Measurements from ENCODE around the gene KAT7.

DNA sequence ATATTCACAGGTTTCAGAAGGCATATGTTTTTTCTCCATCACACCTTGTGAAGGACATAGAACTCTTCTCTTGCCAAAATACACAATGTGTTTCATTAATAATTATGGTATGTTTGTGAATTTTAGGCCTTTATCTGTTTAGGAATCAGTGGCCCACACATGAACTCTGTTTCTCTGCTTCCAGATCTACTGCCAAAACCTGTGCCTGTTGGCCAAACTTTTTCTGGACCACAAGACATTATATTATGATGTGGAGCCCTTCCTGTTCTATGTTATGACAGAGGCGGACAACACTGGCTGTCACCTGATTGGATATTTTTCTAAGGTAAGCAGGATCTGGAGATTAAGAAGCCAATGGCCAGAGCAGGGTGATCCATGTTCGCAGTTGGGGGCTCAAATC is 33.0 kb downstream of the KAT7 start:
- TF ChIP-seq, protein P1, sequence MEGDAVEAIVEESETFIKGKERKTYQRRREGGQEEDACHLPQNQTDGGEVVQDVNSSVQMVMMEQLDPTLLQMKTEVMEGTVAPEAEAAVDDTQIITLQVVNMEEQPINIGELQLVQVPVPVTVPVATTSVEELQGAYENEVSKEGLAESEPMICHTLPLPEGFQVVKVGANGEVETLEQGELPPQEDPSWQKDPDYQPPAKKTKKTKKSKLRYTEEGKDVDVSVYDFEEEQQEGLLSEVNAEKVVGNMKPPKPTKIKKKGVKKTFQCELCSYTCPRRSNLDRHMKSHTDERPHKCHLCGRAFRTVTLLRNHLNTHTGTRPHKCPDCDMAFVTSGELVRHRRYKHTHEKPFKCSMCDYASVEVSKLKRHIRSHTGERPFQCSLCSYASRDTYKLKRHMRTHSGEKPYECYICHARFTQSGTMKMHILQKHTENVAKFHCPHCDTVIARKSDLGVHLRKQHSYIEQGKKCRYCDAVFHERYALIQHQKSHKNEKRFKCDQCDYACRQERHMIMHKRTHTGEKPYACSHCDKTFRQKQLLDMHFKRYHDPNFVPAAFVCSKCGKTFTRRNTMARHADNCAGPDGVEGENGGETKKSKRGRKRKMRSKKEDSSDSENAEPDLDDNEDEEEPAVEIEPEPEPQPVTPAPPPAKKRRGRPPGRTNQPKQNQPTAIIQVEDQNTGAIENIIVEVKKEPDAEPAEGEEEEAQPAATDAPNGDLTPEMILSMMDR (IDR thresholded peaks at IDR 0.05 in 4 of 5, conservative IDR thresholded peaks at IDR 0.05 in 1 of 5), result no peak
- TF ChIP-seq POLR2A (IDR thresholded peaks at IDR 0.05), result no peak

Data from gastrocnemius medialis (tissue), 4 donors.